Stimulated activated CD4-positive, alpha-beta T cell treated with anti-CD3 and anti-CD28 coated beads, Interleukin-1b, Interleukin-23, amount 100 ng/mL, for 1 hour (primary cell): Measurements from ENCODE around the gene FA2H.
"Not testable (repeated sequence)": the region's sequence is repeated elsewhere in the genome, so short reads cannot be mapped to it uniquely, and the experiment has no call there.

ENCODE experiments used
- DNase-seq, 2 donors: peaks; one replicate each; pipeline ENCODE4 v3.0.0-alpha.2; 2020; ENCODE audit warnings: low read depth in 2 of 2

Gene FA2H

DNA sequence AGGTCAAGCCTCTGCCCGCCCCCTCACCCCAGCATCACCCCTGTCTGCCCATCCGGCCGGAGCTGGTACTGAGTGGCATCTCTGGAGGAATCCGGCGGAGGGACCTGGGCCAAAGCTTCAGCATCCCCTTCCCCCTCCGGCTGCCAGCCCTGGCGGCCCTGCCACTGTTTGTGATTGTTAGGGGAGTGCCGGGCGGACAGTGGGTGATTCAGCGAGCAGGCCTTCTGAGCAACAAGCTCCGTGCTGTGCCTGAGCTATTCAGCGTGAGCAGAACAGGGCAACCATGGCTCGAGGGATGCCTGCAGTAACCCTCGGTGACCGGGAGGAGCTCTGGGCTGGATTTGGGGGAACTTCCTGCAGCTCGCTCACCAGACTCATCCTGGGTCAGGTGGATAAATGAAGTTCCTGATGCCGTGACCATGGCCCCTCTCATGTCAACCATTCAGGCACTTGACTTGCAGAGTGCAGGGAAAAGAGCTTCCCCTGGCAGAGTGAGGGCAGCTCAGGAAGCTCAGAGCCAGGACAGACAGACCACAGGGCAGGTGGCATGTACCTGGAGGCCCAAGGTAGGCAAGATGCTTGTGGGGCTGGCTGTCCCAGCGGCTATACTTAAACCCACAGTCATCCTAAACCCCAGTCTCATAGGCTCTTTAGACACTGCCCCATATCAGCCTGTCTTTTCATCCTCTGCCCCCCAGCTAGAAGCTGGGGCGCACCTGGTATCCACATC lies 49.6 kb downstream of the FA2H start:
- no peak for DNase-seq

DNA sequence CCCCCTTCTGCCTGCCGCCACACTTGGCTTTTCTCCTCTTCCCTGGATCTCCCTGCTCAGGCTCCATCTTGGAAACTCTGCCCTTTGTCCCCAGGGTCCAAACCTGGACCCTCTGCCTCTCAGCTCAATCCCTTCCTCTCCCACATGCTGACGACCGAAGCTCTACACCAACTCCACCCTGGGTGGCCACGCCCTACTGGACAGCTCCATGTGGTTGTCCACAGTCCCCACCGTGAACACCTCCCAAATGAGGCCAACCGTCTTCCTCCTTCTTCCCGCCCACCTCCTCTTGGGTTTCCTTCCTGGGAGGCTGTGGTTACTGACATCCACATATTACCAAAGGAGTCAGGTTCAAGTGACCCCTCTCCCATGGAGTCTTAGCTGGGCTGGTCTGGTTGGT lies 51.4 kb downstream of the FA2H start:
- no peak for DNase-seq

DNA sequence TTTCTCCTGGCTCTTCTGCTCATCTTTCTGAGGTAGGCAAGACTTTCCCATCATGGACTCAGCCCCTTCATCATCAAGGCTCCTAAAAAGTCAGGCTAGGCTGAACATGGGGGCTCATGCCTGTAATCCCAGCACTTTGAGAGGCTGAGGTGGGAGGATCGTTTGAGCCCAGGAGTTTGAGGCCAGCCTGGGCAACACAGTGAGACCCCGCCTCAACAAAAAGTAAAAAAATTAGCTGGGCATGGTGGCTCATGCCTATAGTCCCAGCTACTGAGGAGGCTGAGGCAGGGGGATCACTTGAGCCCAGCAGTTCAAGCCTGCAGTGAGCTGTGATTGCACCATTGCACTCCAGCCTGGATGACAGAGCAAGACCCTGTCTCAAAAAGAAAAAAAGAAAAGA lies 52.5 kb downstream of the FA2H start:
- not testable (repeated sequence) for DNase-seq

DNA sequence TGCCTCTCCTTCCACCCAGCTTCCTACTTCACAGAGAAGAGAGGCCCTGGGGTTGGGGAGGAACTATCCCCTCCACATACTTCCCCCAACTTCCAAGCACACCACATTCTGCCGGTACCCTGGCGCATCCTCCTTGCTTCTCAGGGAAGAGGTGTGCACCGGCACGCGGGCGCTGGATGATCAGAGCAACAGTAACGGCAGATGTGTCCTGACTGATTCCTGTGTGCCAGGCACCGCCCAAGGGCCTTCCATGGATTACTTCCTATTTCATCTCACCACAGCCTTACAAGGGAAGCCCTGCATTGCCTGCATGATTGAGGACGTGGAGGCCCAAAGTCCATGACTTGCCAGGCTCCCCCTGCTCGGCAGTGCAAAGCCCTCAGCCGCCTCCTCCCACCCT lies 52.9 kb downstream of the FA2H start:
- DNase-seq = no peak

DNA sequence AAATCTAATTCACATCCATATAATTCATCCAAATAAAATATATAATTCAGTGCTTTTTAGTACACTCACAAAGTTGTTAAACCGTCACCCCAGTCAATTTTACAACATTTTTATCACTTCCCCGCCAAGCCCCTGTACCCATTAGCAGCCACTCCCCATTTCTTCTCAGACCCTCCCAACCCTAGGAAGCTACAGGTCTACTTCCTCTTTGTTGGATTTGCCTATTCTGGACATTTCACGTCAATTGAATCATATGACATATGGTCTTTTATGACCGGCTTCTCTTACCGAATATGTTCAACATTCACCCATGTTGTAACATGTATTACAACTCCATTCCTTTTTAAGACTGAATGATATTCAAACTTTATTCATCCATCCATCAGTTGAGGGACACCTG lies 54.0 kb downstream of the FA2H start:
- no peak for DNase-seq

DNA sequence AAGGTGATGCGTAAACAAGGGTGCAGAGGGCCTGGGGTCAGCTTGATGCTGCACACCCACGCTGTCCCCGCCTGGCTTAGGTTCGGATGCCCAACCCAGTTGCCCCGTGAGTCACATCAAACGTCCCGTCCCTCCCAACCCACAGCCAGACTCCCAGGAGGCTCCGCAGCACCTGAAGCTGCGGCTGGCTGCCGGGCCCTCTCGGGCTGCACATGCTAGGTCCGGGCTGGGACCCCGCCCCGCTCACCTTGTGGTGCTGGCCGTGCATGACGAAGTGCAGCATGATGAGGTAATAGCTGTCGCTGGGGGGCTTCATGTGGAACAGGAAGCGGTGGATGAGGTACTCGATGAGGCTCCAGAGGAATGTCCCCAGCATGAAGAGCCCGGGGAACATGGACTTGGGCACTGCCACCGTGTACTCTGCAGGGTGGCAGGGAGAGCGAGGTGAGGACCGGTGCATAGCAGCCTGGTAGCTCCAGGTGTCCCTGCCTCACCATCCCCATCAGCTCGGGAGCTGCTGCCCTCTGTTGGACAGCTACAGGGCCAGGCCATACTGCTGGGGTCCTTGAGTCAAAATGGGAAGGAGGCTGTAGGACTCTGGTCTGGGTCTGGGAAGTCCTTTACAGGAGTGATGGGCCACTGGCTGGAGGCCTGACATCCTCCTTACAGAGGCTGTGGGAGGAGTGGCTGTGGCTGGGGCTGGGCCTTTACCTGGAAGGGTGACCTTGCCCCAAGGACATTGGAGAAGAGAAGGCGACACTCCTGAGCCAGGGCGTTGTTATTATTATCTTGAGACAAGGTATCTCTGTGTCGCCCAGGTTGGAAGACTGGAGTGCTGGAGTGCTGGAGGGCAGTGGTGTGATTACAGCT lies 55.6 kb downstream of the FA2H start:
- no peak for DNase-seq

DNA sequence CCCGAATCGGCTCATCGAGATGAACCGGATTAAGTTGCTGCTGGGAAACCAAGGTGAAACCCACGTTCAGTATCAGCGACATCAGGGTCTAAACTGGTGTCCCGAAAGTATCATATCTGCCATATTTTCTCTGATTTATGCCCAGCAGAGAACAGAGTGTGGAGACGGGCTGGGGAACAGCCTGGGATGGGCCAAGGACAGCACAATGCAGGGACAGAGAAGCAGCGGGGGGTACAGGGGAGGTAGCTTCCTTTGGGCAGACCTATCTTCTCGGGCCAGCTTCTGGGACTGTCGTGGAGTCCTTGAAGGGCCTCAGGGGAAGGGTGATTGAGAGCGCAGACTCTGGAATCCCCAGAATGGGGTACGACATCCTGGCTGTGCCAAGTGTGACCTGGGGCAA lies 56.5 kb downstream of the FA2H start:
- no peak for DNase-seq

DNA sequence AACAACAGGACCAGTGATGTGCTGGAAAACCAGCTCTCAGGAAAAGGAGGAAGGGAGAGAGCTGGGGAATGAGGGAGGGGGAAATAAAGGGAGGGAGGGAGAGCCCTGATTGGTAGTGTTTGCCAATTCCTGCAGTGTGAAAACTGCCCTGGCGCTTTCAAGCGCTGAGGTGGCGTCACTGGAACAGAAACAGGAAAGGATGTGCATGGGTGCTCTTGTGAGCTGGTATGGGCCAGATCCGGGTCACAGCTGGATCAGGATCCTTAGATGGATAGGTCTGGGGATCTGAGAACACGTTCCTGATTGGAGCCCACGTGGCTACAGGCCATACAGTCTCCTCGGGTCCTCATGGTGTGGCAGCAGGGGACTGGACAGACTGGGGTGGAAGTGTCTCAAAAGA lies 57.3 kb downstream of the FA2H start:
- no peak for DNase-seq

DNA sequence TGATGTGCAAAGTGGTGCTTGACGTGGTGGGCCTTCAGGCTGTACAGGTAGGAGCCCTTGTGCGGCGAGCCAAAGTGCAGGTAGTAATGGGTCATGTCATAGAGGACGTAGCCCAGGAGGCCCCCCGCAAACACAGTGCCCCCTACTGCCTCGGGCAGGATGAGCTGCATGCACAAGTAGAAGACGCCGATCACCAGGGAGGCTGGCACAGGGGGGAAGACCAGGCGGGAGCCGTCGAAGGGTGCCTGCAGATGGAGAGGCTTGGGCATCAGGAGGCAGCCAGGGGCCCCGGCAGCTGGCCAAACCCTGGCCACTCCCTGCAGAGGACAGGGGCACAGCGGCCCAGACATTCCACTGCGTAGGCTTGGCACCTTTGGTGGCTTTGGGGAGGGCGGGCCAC lies 58.3 kb downstream of the FA2H start:
- DNase-seq = no peak

DNA sequence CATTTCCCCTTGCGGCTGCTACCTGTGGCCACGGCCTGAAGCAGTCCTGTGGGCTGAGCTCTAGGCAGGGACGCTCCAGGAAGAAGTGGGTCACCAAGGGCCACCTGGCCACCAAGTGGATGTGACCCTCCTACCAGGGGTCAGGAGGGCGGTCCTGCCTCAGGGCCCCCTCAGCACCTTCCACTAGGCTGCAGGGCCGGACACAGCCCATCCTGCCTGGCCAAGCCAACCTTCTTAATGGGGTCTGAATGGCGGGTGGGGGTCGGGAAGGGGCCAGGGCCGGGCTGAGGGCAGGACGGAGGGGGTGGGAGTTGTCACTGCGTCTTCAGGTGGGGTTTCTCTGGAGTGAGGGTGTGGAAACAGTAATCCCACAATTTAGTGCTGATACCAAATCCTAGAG lies 60.7 kb downstream of the FA2H start:
- no peak for DNase-seq

DNA sequence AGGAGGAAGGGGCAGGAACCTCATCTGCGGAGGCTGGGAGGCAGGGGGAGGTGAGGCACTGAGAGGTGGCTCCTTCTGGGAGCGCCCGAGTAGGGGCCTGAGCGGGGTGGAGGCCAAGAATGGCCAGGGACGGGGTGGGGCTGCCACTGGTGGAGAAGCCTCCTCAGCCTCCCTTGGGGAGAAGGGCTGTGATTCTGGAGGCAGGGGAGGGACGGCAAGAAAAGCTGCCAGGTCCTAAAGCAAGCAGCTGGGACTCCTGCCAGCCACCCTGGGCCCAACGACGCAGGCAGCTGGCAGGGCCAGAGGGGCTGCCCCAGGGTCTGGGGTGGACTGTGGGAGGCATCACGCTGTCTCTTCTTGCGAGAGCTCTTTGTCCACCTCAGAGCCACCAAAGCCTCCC lies 61.3 kb downstream of the FA2H start:
- no peak for DNase-seq

DNA sequence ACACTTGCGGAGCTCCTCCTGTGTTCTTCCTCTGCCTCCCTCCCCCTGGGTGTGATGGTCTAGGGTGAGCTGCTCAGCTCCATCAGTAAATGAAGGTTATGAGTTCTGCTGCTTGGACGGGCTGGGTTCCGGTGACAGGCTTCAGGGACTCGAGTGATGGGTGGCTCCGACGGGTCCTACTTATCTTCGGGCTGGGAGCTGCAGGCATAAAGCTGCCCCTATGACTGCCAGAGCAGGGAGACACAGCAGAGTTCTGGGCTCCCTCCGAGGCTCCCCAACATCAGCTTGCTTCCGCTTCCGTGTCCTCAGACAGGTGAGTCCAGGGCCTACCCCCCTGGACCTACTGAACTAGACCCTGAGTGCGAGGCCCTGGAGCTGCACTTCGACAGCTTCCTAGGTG lies 62.7 kb downstream of the FA2H start:
- no peak for DNase-seq

DNA sequence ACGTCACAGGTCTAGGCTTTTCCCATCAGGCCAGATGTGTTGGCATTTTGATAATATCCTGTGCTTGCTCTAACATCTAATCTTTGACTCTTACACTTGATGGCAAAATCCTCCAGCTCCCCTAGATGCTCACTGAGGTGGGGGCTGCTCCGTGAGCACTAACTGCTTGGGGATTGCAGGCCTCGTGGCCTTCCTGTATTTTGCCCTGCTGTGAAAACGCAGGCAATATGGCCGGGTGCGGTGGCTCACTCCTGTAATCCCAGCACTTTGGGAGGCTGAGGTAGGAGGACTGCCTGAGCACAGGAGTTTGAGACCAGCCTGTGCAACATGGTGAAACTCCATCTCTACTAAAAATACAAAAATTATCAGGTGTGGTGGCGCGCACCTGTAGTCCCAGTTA lies 64.2 kb downstream of the FA2H start:
- DNase-seq = no peak

DNA sequence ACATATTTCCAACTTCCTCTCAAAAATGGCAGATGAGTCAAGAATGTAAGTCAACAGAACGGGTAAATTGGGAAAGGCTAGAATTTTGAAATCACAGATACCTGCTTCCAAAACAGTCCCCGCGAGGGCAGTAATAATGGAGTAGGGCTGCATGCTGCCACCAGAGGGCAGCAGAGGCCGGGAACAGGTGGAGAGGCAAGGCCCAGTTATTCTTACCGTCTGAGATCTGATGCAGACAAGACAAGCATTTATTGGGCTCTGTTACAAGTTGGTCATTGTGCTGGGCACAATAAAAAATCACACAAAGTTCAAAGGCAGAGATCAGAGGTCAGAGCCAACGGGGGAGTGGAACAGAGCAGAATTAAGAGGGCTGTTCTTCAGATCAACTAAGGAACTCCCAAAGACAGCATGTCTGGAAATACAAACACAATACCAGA lies 65.2 kb downstream of the FA2H start:
- peak; percentile 67 for DNase-seq

DNA sequence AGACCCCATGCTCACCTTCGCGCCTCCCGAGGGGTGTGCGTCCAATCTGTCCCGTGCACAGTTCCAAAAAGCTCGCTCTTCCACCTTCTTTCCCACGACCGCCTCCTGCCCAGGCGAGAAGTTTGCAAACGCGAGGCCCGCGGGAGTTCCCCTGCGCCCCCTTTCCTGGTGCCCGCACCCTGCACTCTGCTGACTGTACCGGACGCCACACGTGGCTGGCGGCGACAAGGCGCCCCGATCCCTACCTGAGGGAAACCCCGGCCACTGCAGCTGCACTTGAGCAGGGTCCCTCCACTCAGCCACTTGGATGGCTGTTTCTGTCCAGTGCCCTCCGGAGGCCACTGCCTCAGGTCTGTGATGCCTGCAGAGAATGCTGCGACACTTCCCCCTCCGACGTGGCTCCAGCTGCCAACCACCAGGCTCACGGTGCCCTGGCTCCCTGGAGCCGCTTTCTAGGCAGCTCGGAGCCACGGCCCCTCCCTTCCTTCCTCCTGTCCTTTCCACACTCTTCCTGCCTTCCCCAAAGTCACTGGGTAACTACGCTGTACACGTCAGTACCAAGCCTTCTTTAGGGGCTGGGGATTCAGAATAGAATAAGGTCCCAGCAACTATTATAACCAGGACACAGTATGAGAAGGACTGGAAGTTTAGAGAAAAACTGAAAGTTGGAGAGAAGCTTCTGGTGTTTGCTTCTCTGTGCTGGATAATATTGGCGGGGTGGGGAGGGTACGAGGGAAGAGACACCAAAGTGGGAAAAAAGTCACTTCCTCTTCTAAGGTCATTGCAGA lies 74.0 kb downstream of the FA2H start, which contains the start of gene MLKL:
MLKL (minus strand) TSS at position 425 of the 788 bp plus-strand sequence. CDS start 5,105 bp downstream, outside the sequence.
- peak; percentile 15 to 29 for DNase-seq

DNA sequence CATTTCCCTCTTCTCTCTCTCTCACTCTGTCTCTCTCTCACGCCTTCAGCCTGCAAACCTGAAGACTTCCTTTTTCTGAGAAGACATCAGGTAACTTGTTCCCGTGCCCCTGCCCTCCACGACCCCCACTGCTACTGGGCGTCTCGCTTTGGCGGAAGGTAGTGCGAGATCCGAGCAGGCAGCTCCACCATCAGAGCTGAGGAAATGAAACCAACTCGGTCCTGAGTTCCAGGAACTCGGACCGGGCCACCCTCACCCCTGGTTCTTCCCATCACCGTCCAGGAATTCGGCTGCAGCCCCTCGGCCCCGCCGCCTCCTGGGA lies 74.5 kb downstream of the FA2H start:
- DNase-seq = no peak

DNA sequence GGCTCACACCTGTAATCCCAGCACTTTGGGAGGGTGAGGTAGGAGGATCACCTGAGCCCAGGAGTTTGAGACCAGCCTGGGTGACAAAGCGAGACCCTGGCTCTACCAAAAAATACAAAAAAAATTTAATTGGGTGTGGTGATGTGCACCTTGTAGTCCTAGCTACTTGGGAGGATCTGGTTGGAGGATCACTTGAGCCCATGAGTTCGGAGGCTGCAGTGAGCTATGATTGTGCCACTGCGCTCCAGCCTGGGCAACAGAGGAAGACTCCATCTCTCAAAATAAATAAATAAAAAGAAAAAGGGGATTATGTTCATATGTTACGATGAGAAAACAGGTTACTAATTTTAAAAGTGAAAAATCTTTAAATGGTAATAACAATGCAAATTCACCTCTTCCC lies 75.0 kb downstream of the FA2H start:
- DNase-seq = no peak

DNA sequence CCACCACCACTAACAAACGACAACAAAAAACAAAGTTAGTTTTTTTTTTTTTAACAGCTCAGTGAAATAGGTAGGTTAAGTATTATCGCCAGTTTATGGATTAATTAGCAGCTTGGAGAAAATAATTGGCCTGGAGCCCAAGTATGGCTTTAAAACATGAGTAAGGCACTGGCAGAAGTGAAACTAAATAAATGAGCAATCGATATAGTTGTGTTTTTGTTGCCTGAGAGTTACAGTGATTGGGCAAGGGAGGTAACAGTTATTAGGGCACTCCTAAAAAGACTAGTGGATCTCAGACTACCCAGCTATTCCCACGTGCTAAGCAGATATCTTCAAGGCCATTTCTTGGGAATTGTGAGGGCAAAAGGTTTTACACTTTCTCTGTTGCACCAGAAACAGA lies 76.4 kb downstream of the FA2H start:
- DNase-seq = no peak

DNA sequence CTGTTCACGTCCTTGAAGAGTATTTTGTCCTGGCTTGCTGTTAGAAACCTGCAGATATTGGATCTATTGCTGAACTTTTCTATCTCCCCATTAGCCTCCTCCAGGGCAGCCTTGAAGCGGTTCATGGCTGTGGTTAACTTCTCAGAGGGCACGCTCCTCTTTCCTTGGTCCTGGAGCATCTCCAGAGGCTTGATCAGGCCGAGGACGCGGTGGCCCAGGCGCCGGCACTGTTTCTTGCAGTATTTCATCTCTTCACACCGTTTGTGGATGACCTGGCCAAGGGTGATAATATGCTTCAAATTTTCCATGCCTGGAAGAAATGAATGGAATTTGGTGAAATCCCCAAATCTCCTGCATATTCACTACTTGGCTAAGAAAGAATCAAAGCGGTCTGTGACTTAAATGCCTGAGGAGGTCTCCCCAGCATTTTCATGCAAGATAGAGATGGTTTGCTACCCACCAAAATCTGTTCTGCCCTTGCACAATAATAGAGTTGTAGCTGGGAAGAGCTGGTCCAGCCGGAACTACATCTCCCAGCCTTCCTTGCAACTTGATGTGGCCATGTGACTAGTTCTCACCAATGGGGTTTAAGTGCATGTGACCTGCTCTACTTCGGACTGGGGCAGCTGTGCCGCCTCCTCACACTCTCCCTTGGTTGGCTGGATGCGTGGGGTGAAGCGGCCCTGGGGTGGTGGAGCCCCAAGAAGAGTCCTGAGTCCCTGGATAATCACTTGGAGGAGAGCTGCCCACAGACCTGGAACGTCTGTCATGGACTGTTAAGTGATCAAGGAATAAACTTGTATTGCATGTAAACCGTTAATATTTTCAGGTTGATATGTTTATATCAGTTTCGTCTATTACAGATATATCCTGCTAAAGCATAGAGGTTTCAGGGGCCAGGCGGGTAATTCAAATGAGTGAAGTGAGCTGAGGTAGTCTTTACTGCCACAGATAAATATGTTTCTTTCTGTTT lies 78.9 kb downstream of the FA2H start:
- DNase-seq = no peak

DNA sequence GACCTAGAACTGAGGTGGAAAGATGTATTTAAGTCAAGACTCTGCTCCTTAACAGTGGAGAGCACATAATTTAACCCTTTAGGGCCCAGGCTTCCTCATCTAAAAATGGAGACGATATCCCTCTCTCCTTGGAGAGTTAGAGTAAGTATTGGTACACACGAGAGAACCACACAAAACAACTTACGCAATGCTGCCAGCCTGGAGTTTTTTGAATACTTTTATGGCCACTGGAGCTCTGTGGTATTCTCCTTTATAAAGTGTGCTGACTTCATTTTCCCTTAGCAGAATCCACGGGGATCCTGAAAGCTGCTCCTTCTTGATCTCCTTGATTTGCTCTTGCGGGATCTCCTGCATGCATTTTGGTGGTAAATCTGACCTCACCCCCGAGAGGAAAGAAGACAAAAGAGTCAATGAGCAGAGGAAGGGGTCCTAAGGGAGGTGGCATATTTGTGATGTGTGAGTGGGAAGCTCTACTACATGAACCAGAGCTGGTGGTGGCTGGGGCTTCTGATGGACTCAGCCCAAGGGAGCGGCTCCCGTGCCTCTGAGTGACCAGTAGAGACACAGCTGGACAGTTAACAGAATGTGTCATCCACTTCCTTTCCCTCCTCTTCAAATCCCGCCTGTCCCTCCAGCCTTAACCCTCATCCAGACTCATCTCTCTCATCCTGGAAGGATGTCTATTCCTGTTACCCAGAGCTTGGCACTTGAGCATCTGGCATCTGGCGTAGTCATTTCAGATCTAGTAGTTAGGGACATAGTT lies 83.3 kb downstream of the FA2H start:
- DNase-seq = no peak

DNA sequence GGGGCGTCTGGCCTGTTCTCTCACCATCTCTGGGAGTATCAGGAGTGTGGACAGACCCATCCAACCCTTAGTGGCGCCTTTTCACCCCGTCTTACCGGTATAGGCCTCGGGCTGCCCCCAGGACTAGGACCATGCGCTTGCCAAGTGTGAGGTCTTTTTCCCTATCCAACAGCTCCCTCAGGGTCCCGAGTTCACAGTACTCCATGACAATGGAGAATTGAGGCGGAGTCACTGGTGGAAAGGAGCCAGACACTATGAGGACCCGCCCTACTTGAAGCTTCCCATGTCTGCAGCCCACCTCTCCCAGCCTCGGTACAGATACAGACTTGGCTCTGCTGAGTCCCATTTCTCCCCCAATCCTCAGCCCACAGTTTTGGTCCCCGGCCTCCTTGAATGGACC lies 92.1 kb downstream of the FA2H start:
- no peak for DNase-seq
